HG03095 (cell line): ENCODE measurements around the gene AKAP14.
"Not testable (repeated sequence)": the region's sequence is repeated elsewhere in the genome, so short reads cannot be mapped to it uniquely, and the experiment has no call there.

Experiments used
- ATAC-seq: cut with Tn5 transposase; IDR thresholded peaks from one replicate; pipeline ENCODE4 v1.9.1; 2021; ENCODE audit warnings: moderate library complexity; ENCODE audit not compliant: unreplicated experiment

AKAP14 gene

DNA sequence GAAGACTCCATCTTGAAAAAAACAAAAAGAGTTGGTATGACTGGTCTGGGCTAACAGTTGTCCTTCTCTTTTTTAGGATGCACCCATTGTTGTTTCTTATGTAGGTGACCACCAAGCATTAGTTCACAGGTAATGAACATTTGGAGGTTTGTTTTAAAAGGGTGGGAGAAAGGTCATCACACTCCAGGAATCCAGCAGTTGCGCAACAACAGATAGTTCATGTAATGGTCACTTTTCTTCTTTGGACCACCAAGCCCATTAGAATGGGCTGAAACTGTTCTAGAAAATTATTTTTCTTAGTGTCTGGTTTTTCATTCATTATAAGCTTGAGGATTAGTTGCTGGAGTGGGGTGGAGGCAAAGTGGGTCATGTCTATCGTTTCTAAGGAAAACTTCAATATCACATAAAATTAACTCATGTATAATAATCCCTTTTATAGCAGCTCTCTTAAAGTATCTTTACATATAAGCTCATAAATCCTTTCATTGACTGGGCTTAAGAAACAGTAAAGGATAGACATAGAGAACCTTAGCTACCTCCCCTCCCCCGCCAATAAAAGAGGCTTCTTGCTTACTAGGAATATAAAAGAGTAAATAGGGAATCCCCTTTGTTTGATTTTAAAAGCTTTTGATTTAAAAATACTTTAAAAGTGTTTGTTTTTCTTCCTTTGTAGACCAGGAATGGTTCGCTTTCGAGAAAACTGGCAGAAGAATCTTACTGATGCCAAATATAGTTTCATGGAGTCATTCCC is 24.3 kb downstream of the AKAP14 start:
- ATAC-seq = no peak

DNA sequence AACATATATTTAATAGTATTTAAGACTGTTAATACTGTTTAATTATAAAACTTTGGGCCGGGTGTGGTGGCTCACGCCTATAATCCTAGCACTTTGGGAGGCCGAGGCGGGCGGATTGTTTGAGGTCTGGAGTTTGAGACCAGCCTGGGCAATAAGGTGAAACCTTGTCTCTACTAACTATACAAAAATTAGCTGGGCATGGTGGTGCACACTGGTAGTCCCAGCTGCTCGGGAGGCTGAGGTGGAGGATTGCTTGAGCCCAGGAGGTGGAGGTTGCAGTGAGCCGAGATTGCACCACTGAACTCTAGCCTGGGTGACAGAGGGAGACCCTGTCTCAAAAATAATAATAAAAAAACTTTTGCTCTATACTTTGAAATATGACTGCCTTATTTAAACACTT is 26.7 kb downstream of the AKAP14 start:
- not testable (repeated sequence) for ATAC-seq

DNA sequence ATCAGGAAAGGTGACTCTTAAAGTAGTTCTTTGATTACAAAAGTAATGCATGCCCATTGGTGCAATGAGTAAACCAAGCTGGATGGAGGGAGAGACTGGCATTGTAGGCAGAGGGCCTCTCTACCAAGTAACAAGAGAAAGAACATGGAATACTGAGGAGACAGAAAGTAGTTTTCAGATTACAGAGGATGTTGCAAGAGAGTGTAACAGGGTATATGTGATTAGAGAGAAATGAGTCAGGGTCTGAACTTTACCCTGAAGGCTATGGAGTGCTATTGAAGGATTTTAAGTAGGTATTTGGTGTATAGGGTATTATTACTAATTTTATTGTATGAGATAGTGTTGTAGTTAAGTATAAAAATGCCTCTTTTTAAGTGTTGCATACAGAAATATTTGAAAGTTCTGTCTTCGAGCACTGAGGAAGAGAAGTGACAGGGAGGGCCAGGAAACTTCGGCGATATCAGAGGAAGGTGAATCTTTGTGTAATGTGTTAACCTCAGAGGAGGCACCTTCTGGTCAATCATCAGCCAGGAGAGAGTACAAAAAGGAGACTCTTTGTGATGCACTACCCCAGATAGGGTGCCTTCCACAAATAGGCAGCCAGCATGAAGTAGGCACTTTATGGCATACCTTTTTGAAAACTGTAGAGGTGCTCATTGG is 39.7 kb downstream of the AKAP14 start:
- no peak for ATAC-seq

DNA sequence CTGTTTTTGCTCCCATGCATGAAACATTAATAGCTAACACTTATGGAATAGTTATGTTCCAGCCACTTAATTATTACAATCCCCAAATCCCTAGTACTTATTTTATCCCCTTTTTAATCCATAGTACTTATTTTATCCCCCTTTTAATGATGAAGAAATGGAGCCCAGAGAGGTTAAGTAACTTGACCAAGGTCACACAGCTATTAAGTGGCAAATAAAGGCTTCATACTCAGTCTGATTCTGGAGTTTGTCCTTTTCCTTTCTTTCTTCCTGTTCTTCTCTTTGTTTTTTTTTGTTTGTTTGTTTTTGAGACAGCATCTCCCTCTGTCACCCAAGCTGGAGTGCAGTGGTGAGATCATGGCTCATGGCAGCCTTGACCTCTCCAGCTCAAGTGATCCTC is 45.6 kb downstream of the AKAP14 start:
- no peak for ATAC-seq

DNA sequence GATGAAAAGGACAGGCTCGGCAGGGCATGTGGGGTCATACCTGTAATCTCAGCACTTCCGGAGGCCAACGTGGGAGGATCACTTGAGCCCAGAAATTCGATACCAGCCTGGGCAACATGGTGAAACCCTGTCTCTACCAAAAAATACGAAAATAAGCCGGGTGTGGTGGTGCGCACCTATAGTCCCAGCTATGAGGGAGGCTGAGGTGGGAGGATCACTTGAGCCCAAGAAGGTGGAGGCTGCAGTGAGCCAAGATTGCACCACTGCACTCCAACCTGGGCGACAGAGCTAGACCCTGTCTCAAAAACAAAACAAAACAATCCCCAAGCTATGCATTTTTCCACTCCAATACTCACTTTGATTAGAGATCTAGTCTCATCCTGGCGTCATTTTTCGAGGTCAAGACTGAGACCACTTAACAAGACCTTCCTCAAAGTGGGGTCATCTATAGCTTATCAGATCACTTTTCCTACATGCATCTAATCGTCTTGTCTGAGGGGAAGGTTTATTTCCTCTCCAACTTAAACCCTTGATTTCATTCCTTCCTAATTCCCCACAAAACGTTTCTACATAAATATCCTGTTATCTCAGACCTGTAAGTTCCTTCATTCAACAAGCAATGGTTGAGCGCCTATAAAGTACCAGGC is 46.6 kb downstream of the AKAP14 start:
- no peak for ATAC-seq

DNA sequence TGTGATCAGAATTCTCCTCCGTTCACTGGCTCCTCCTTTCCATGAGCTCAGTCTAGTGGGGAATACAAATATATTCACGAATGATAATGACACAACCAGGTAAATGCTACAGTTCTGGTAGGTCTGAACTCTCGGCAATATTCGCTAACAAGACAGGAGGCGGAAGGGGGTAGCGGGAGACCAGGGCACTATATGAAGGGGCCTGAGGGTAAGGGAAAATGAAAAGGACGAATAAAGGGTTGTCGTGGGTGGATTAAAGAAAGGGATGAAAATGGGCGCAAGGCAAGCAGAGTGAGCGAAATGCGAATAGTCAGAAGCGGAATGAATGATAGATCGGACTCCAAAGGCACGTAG is 47.1 kb downstream of the AKAP14 start:
- peak; percentile 20 for ATAC-seq

DNA sequence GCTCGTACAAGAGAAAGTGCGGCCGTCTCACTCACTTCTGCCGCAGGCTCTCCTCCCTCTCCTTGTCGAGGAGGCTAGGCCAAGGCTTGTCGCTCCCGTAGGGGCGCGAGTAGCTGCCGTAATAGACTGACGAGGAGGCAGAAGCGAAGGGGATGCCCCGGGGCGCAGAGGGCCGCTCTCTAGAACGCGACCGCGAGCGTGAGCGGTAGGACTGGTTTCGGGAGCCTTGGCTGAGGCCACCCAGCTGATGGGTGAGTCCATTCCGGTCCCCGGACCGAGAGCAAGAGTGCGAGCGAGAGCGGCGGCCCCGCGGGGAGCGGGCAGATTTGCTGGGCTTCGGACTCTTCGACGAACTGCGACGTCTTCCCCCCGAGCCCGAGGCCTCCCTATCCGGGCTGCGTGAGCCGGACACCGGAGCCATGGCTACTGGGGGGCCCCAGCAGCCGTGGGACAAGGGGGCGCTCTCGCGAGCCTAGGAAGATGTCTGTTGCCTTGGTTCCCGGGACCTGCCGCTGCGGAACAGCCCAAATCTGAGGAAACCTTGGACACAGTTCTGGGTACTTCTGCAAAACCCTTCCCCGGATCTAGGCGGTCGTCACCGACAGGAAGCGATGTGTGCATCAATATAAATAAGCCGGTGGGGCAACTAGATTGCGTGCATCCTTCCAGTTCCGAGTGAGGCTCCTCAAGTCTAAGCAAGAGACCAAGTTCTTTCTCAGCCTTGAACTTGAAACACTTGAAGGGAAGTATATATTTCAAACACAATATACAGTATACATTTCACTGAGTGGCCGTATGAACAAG is 47.7 kb downstream of the AKAP14 start, which contains the start of gene NKAP:
NKAP (minus strand) TSS at position 567 of the 804 bp plus-strand sequence; CDS start at position 421, 146 bp downstream.
- ATAC-seq = peak; percentile 78

DNA sequence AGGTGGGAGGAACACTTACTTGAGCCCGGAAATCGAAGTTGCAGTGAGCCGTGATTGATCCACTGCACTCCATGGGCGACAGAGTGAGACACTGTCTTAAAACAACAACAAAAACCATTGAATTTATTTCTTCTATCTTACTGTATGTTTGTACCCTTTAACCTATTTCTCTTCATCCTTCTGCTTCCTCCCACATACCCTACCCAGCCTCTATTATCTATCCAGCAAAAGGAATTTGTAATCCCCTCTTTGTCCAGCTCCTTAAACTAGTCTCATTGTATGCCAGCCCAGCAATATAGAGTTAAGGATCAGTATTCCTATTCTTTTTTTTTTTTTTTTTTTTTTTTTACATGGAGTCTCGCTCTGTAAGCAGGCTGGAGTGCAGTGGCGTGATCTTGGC is 49.8 kb downstream of the AKAP14 start:
- ATAC-seq = no peak

DNA sequence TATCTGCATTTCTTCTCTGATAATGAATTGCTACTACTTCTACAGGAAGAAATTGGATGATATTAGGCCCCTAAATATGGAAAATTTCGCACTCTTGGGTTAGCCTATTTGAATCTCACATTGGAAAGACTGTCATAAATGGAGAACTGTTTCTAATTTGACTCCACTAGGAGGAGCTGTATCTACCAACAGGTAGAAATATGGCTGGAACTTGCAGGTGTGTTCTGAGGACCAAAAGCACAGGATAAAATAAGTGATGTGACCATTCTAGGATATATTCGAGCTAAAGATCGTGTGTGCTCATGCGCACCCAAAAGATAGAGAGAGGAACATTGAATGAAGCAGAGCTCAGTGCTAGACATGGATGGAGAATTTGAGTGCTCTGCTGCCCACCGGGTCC is 52.7 kb downstream of the AKAP14 start:
- no peak for ATAC-seq

DNA sequence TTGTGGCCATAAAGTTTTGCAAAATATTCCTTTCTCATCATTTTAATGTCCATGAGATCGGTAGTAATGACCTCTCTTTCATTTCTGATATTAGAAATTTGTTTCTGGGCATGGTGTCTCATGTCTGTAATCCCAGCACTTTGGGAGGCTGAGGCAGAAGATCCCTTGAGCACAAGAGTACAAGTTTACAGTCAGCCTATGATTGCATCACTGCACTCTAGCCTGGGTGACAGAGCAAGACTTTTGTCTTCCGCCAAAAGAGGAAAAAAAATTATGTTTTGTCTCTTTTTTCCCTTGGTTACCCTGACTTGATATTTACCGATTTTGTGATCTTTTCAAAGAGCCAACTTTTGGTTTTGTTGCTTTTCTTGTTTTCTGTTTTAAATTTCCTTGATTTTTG is 58.7 kb downstream of the AKAP14 start:
- no peak for ATAC-seq

DNA sequence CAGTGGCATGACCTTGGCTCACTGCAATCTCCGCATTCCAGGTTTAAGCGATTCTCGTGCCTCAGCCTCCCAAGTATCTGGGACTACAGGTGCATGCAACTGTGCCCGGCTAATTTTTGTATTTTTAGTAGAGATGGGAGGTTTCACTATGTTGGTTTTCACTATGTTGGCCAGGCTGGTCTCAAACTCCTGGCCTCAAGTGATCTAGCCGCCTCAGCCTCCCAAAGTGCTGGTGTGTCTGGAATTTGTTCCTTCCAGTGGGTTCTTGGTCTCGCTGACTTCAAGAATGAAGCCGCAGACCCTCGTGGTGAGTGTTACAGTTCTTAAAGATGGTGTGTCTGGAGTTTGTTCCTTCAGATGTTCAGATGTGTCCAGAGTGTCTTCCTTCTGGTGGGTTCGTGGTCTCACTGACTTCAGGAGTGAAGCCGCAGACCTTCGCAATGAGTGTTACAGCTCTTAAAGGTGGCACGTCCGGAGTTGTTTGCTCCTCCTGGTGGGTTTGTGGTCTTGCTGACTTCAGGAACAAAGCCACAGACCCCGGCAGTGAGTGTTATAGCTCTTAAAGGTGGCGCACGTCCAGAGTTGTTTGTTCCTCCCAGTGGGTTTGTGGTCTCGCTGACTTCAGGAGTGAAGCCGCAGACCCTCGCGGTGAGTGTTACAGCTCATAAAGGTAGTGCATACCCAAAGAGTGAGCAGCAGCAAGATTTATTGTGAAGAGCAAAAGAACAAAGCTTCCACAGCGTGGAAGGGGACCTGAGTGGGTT is 60.3 kb downstream of the AKAP14 start:
- ATAC-seq = not testable (repeated sequence)

DNA sequence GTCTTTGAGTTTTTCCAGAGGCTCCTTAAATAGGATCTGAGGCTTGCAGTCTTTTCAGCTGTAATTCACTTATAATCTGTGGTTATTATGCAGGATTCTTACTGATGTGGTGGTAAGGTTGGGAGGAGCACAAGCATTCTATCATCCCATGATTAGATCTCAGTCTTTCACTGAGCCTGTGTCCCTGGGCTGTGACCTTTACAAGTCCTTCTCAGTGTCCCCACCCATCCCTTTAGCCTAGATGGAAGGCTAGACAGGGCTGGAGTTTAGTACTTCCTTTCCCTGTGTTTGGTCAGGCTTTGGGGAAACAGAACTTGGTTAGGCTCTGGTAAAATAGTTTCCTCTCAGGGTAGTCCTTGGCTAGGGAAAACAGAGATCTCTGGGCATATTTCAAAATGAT is 64.9 kb downstream of the AKAP14 start:
- no peak for ATAC-seq

DNA sequence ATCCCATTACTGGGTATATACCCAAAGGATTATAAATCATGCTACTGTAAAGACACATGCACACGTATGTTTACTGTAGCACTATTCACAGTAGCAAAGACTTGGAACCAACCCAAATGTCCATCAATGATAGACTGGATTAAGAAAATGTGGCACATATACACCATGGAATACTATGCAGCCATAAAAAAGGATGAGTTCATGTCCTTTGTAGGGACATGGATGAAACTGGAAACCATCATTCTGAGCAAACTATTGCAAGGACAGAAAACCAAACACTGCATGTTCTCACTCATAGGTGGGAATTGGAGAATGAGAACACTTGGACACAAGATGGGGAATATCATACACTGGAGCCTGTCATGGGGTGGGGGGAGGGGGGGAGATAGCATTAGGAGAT is 71.1 kb downstream of the AKAP14 start:
- ATAC-seq = not testable (repeated sequence)
